HG02763 (cell line): ENCODE results near the gene SMOC2.
"Not testable (repeated sequence)": the region's sequence is repeated elsewhere in the genome, so short reads cannot be mapped to it uniquely, and the experiment has no call there.

Experiments
- ATAC-seq: cut with Tn5 transposase; IDR thresholded peaks from one replicate; pipeline ENCODE4 v1.9.1; 2021; ENCODE audit warnings: mild to moderate bottlenecking, moderate library complexity; ENCODE audit not compliant: unreplicated experiment

Gene SMOC2

GRCh38 chr6:168563656-168564055, 122.7 kb downstream of the SMOC2 start:
- ATAC-seq: no peak

- ATAC-seq: no peak
Observed at GRCh38 chr6:168565112-168565511, 124.1 kb downstream of the SMOC2 start.

- no peak for ATAC-seq
Observed at GRCh38 chr6:168570211-168570610, 129.2 kb downstream of the SMOC2 start.

- no peak for ATAC-seq
Observed at GRCh38 chr6:168571268-168571667, 130.3 kb downstream of the SMOC2 start.

- ATAC-seq: not testable (repeated sequence)
Observed at GRCh38 chr6:168573276-168573835, 132.4 kb downstream of the SMOC2 start.

GRCh38 chr6:168574075-168574698, 133.2 kb downstream of the SMOC2 start:
- no peak for ATAC-seq

- ATAC-seq: no peak
Observed at GRCh38 chr6:168574699-168575195, 133.8 kb downstream of the SMOC2 start.

GRCh38 chr6:168575346-168576098, 134.5 kb downstream of the SMOC2 start:
- ATAC-seq: no peak

- ATAC-seq: no peak
Observed at GRCh38 chr6:168576388-168576787, 135.4 kb downstream of the SMOC2 start.

- ATAC-seq: no peak
Observed at GRCh38 chr6:168577496-168577895, 136.5 kb downstream of the SMOC2 start.

- no peak for ATAC-seq
Observed at GRCh38 chr6:168578036-168578435, 137.1 kb downstream of the SMOC2 start.

- ATAC-seq: no peak
Observed at GRCh38 chr6:168581236-168581635, 140.3 kb downstream of the SMOC2 start.

- ATAC-seq: no peak
Observed at GRCh38 chr6:168581706-168582105, 140.7 kb downstream of the SMOC2 start.

- no peak for ATAC-seq
Observed at GRCh38 chr6:168582571-168582981, 141.6 kb downstream of the SMOC2 start.

GRCh38 chr6:168583126-168583525, 142.1 kb downstream of the SMOC2 start:
- no peak for ATAC-seq

GRCh38 chr6:168583821-168584220, 142.8 kb downstream of the SMOC2 start:
- ATAC-seq: no peak

GRCh38 chr6:168584249-168584648, 143.3 kb downstream of the SMOC2 start:
- ATAC-seq: no peak

- no peak for ATAC-seq
Observed at GRCh38 chr6:168584671-168585070, 143.7 kb downstream of the SMOC2 start.

GRCh38 chr6:168585441-168585840, 144.5 kb downstream of the SMOC2 start:
- no peak for ATAC-seq

GRCh38 chr6:168589275-168589674, 148.3 kb downstream of the SMOC2 start:
- no peak for ATAC-seq

GRCh38 chr6:168590406-168590805, 149.4 kb downstream of the SMOC2 start:
- ATAC-seq: no peak

- ATAC-seq: no peak
Observed at GRCh38 chr6:168596344-168596743, 155.4 kb downstream of the SMOC2 start.
